WTC11 (cell line): Measurements from ENCODE around the gene STK39.

ENCODE experiments used
- ESRRA ChIP-seq: sonication (generic); formaldehyde crosslinking; IDR thresholded peaks from 2 replicates; pipeline ENCODE4 v1.8.1; 2022; ENCODE audit warnings: mild to moderate bottlenecking, missing genetic modification reagents, borderline replicate concordance
- ETV6 ChIP-seq: sonication (generic); formaldehyde crosslinking; IDR thresholded peaks from 2 replicates; pipeline ENCODE4 v1.8.1; 2022; ENCODE audit warnings: mild to moderate bottlenecking, missing genetic modification reagents
- FOXP1 ChIP-seq: sonication (generic); formaldehyde crosslinking; IDR thresholded peaks from 2 replicates; pipeline ENCODE4 v1.8.0; 2022; ENCODE audit warnings: missing genetic modification reagents, mild to moderate bottlenecking, moderate library complexity, borderline replicate concordance
- GABPB1 ChIP-seq: sonication (generic); formaldehyde crosslinking; IDR thresholded peaks from 2 replicates; pipeline ENCODE4 v1.8.1; 2023; ENCODE audit warnings: mild to moderate bottlenecking, missing genetic modification reagents
- NFE2L1 ChIP-seq: sonication (generic); formaldehyde crosslinking; IDR thresholded peaks from 2 replicates; pipeline ENCODE4 v1.8.1; 2023; ENCODE audit warnings: missing genetic modification reagents
- SMAD4 ChIP-seq: sonication (generic); formaldehyde crosslinking; IDR thresholded peaks from 2 replicates; pipeline ENCODE4 v1.8.0; 2022; ENCODE audit warnings: mild to moderate bottlenecking, missing genetic modification reagents
- ZNF263 ChIP-seq: sonication (generic); formaldehyde crosslinking; IDR thresholded peaks from 2 replicates; pipeline ENCODE4 v1.8.1; 2022; ENCODE audit warnings: low read depth, mild to moderate bottlenecking, moderate library complexity, missing genetic modification reagents
- TF ChIP-seq, protein P1 (sequence below): fragments of 200-600 bp; IDR thresholded peaks from 2 replicates; pipeline ENCODE4 v1.8.0; 2022; ENCODE audit warnings: antibody characterized with exemption
- TF ChIP-seq, protein P2 (sequence below): sonication (generic); formaldehyde crosslinking; IDR thresholded peaks from 2 replicates; pipeline ENCODE4 v1.8.0; 2022; ENCODE audit warnings: mild to moderate bottlenecking, missing genetic modification reagents
- TF ChIP-seq, protein P3 (sequence below): sonication (generic); formaldehyde crosslinking; IDR thresholded peaks from 2 replicates; pipeline ENCODE4 v1.8.1; 2022; ENCODE audit warnings: low read depth, mild to moderate bottlenecking, moderate library complexity, missing genetic modification reagents, borderline replicate concordance
- TF ChIP-seq, protein P4 (sequence below): sonication (generic); formaldehyde crosslinking; IDR thresholded peaks from 2 replicates; pipeline ENCODE4 v1.8.0; 2023; ENCODE audit warnings: missing genetic modification reagents
- TF ChIP-seq, protein P5 (sequence below): sonication (generic); formaldehyde crosslinking; conservative IDR thresholded peaks from 2 replicates; pipeline ENCODE4 v1.8.1; 2022; ENCODE audit warnings: mild to moderate bottlenecking, missing genetic modification reagents
- TF ChIP-seq, protein P6 (sequence below): sonication (generic); formaldehyde crosslinking; IDR thresholded peaks from 2 replicates; pipeline ENCODE4 v1.8.1; 2022; ENCODE audit warnings: mild to moderate bottlenecking, missing genetic modification reagents, moderate library complexity, borderline replicate concordance

DNA sequence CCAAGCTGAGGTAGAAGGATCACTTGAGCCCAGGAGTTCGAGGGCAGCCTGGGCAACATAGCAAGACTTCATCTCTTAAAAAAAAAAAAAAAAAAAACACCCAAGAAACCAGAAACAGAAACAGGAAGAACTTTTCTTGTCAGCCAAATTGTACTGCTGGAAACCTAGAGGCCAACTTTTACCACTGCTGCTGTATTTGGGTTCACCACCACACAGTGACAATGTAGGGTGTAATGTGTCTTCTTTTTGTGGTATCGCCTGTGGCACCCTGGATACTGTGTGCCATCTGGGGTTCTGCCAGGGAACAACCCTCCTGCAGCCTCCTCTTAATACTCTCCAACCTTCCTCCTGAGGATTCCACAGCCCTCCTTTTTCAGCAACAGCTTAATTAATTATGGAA, 72.6 kb downstream of the STK39 start:
- TF ChIP-seq ETV6 (CRISPR knock-in tag) (no peak), ZNF263 (CRISPR knock-in tag) (no peak), GABPB1 (CRISPR knock-in tag) (no peak), ESRRA (CRISPR knock-in tag) (no peak), SMAD4 (no peak), NFE2L1 (CRISPR knock-in tag) (no peak), FOXP1 (CRISPR knock-in tag) (no peak)
- TF ChIP-seq, protein P1, sequence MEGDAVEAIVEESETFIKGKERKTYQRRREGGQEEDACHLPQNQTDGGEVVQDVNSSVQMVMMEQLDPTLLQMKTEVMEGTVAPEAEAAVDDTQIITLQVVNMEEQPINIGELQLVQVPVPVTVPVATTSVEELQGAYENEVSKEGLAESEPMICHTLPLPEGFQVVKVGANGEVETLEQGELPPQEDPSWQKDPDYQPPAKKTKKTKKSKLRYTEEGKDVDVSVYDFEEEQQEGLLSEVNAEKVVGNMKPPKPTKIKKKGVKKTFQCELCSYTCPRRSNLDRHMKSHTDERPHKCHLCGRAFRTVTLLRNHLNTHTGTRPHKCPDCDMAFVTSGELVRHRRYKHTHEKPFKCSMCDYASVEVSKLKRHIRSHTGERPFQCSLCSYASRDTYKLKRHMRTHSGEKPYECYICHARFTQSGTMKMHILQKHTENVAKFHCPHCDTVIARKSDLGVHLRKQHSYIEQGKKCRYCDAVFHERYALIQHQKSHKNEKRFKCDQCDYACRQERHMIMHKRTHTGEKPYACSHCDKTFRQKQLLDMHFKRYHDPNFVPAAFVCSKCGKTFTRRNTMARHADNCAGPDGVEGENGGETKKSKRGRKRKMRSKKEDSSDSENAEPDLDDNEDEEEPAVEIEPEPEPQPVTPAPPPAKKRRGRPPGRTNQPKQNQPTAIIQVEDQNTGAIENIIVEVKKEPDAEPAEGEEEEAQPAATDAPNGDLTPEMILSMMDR: no peak
- TF ChIP-seq, protein P2, sequence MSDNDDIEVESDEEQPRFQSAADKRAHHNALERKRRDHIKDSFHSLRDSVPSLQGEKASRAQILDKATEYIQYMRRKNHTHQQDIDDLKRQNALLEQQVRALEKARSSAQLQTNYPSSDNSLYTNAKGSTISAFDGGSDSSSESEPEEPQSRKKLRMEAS: no peak
- TF ChIP-seq, protein P3, sequence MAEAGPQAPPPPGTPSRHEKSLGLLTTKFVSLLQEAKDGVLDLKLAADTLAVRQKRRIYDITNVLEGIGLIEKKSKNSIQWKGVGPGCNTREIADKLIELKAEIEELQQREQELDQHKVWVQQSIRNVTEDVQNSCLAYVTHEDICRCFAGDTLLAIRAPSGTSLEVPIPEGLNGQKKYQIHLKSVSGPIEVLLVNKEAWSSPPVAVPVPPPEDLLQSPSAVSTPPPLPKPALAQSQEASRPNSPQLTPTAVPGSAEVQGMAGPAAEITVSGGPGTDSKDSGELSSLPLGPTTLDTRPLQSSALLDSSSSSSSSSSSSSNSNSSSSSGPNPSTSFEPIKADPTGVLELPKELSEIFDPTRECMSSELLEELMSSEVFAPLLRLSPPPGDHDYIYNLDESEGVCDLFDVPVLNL (CRISPR knock-in tag): no peak
- TF ChIP-seq, protein P4, sequence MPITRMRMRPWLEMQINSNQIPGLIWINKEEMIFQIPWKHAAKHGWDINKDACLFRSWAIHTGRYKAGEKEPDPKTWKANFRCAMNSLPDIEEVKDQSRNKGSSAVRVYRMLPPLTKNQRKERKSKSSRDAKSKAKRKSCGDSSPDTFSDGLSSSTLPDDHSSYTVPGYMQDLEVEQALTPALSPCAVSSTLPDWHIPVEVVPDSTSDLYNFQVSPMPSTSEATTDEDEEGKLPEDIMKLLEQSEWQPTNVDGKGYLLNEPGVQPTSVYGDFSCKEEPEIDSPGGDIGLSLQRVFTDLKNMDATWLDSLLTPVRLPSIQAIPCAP (CRISPR knock-in tag): no peak
- TF ChIP-seq, protein P5, sequence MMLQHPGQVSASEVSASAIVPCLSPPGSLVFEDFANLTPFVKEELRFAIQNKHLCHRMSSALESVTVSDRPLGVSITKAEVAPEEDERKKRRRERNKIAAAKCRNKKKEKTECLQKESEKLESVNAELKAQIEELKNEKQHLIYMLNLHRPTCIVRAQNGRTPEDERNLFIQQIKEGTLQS (CRISPR knock-in tag): no peak
- TF ChIP-seq, protein P6, sequence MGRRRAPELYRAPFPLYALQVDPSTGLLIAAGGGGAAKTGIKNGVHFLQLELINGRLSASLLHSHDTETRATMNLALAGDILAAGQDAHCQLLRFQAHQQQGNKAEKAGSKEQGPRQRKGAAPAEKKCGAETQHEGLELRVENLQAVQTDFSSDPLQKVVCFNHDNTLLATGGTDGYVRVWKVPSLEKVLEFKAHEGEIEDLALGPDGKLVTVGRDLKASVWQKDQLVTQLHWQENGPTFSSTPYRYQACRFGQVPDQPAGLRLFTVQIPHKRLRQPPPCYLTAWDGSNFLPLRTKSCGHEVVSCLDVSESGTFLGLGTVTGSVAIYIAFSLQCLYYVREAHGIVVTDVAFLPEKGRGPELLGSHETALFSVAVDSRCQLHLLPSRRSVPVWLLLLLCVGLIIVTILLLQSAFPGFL: no peak
